ENCODE measurements around the gene MTCH1. TPM values are rescaled to one million over a fixed set of nuclear protein-coding genes. Genes with fewer than 3 reads are reported as not detected.

The MTCH1 gene
- total and polyA plus RNA-seq, 9 of the 15 experiments (the other 6 are each of a cell fraction or from before 2014, with no cell fraction given), result 7.9 to 161 (median 118) TPM

DNA sequence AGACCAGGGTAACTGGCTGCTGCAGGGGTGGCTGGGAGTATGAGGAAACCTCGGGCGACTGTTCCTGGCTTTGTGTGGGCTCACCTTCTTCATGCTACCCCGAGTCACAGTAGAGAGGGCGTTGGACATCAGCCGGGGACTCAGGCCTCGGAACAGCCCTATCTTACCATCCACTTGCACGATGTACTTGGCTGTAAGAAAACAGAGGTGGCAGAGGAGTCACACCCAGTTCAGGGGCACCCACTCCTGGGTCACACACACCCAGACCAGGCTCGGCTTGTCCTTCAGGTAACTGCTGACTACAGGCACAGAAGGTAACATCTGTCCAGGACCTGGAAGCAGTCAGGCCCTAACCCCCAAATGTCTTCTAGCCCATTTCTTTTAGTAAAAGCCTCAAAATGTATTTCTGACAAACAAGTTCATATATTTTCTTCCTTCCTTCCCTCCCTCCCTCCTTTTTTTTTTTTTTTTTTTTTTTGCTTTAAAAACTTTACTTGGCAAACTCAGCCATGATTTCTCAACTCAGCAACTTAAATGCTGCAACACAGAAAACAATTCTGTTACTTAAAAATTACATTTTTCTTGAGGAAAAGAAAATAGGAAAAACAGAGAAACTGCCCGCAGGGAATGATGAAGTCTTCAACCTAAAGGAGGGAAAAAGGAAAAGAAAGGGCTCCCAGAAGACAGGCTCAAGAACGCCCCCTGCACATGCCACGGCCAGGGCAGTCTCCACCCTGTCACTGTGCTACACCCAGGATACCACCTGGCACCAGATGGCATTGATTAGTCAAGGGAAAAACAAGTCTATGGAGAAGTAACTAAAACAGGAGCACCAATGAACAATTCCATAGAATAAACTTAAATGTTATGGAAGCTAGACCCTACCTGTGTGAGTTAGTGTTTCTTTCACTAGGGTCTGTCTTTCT lies 7.3 kb downstream of the MTCH1 start:
- peaks cover 96% of the 10 kb centered on the region for H3K36me3 ChIP-seq (ENCODE audit: control insufficient read depth, insufficient read depth, low read length)
- no peak for FAIRE-seq

More for the DNA sequence above, 7.3 kb downstream of the MTCH1 start:
- 91% methylated on average over 11 of the region's 11 CpGs for WGBS (ENCODE audit: insufficient coverage, low coverage, missing lambda C conversion rate)
- Histone ChIP-seq H3K9me1 (ENCODE audit: control insufficient read depth, insufficient read depth, low read length) (peaks cover 12% of the 10 kb centered on the region), H3K9ac (ENCODE audit: insufficient read depth in 1 of 2, low read depth in 2 of 2, low read length in 2 of 2) (peak overlapping the region in 1 of 2 experiments; percentile 14; a peak in 1 of 4 replicates), H3K4me3 (no peak overlapping the region), H2AFZ (ENCODE audit: low read depth, low read length) (no peak overlapping the region), H3K79me2 (ENCODE audit: control insufficient read depth, insufficient read depth, low read length) (peaks cover 47% of the 10 kb centered on the region), H3K27me3 (ENCODE audit: control insufficient read depth in 2 of 2, insufficient read depth in 2 of 2, low read length in 2 of 2) (no peaks in the 10 kb centered on the region), H3K27ac (ENCODE audit: extremely low read depth, low read depth, low read length) (no peak overlapping the region), H3K4me1 (replicated peaks in 1 of 2; ENCODE audit: control insufficient read depth in 2 of 2, insufficient read depth in 2 of 2, low read length in 2 of 2) (peaks cover 7 to 9% of the 10 kb centered on the region in 2 experiments), H3K9me3 (replicated peaks; ENCODE audit: control insufficient read depth, insufficient read depth, low read depth, low read length) (no peaks in the 10 kb centered on the region), H3K4me2 (ENCODE audit: insufficient read depth, low read length) (no peak overlapping the region), H4K20me1 (replicated peaks; ENCODE audit: control insufficient read depth, insufficient read depth, low read length) (peaks cover 44% of the 10 kb centered on the region)
- TF ChIP-seq, protein P1, sequence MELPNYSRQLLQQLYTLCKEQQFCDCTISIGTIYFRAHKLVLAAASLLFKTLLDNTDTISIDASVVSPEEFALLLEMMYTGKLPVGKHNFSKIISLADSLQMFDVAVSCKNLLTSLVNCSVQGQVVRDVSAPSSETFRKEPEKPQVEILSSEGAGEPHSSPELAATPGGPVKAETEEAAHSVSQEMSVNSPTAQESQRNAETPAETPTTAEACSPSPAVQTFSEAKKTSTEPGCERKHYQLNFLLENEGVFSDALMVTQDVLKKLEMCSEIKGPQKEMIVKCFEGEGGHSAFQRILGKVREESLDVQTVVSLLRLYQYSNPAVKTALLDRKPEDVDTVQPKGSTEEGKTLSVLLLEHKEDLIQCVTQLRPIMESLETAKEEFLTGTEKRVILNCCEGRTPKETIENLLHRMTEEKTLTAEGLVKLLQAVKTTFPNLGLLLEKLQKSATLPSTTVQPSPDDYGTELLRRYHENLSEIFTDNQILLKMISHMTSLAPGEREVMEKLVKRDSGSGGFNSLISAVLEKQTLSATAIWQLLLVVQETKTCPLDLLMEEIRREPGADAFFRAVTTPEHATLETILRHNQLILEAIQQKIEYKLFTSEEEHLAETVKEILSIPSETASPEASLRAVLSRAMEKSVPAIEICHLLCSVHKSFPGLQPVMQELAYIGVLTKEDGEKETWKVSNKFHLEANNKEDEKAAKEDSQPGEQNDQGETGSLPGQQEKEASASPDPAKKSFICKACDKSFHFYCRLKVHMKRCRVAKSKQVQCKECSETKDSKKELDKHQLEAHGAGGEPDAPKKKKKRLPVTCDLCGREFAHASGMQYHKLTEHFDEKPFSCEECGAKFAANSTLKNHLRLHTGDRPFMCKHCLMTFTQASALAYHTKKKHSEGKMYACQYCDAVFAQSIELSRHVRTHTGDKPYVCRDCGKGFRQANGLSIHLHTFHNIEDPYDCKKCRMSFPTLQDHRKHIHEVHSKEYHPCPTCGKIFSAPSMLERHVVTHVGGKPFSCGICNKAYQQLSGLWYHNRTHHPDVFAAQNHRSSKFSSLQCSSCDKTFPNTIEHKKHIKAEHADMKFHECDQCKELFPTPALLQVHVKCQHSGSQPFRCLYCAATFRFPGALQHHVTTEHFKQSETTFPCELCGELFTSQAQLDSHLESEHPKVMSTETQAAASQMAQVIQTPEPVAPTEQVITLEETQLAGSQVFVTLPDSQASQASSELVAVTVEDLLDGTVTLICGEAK (IDR thresholded peaks at IDR 0.05), result peak; percentile 77
- TF ChIP-seq, protein P1 (CRISPR knock-in tag; IDR thresholded peaks at IDR 0.05), result peak; percentile 90
- TF ChIP-seq ZNF384 (IDR thresholded peaks at IDR 0.05; ENCODE audit: low read depth, low read length), result peak; percentile 89
- no peak for TF ChIP-seq RUNX1 (IDR thresholded peaks at IDR 0.05; ENCODE audit: low read depth)
- DNase-seq (ENCODE audit: extremely low read depth in 1 of 4, low spot score in 3 of 4) (no peak), ATAC-seq (no peak)
- in situ Hi-C loops (cut with MboI) (no loop called here), intact Hi-C loops (cut with micrococcal nuclease) (no loop called here)
- CTCF ChIA-PET (ENCODE audit: low intra/inter-chr PET ratio), result interaction anchor here (0.7 to 1.2 kb wide), 2 partner anchors 40 to 93 kb away, joined by 3 to 4 read pairs; partner anchors contain the start of gene C6orf89
- POLR2A ChIA-PET, result interaction anchor here (0.6 to 1.5 kb wide), 6 partner anchors 14 to 403 kb away, joined by 3 to 4 read pairs (median 3); no protein-coding TSS in a partner anchor
- no TSS peak for BruUV-seq (replicated peaks)
